Right kidney (tissue), 9 donors: ENCODE data around the gene HLX.

Source experiments
- DNase-seq: peaks from one replicate; pipeline ENCODE4 v3.0.0-alpha.2; 2016
- long read RNA-seq, 8 donors: transcript quantifications; one replicate each; lab custom pipeline, GENCODE V29; 2026

The HLX gene, protein sequence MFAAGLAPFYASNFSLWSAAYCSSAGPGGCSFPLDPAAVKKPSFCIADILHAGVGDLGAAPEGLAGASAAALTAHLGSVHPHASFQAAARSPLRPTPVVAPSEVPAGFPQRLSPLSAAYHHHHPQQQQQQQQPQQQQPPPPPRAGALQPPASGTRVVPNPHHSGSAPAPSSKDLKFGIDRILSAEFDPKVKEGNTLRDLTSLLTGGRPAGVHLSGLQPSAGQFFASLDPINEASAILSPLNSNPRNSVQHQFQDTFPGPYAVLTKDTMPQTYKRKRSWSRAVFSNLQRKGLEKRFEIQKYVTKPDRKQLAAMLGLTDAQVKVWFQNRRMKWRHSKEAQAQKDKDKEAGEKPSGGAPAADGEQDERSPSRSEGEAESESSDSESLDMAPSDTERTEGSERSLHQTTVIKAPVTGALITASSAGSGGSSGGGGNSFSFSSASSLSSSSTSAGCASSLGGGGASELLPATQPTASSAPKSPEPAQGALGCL
- long read RNA-seq, donor 1, full-length matches to known transcripts: 15 of 15 reads
- long read RNA-seq, donor 1, partial matches to known transcripts: 0 of 15 reads
- long read RNA-seq, donor 1, other reads (novel, unspliced or antisense): 0 of 15 reads
- long read RNA-seq, donor 2, full-length matches to known transcripts: 7 of 7 reads
- long read RNA-seq, donor 2, partial matches to known transcripts: 0 of 7 reads
- long read RNA-seq, donor 2, other reads (novel, unspliced or antisense): 0 of 7 reads
- long read RNA-seq, donor 3, full-length matches to known transcripts: 7 of 7 reads
- long read RNA-seq, donor 3, partial matches to known transcripts: 0 of 7 reads
- long read RNA-seq, donor 3, other reads (novel, unspliced or antisense): 0 of 7 reads
- long read RNA-seq, donor 4, full-length matches to known transcripts: 12 of 12 reads
- long read RNA-seq, donor 4, partial matches to known transcripts: 0 of 12 reads
- long read RNA-seq, donor 4, other reads (novel, unspliced or antisense): 0 of 12 reads
- long read RNA-seq, donor 5, full-length matches to known transcripts: 1 of 1 reads
- long read RNA-seq, donor 5, partial matches to known transcripts: 0 of 1 reads
- long read RNA-seq, donor 5, other reads (novel, unspliced or antisense): 0 of 1 reads
- long read RNA-seq, donor 6, full-length matches to known transcripts: 7 of 7 reads
- long read RNA-seq, donor 6, partial matches to known transcripts: 0 of 7 reads
- long read RNA-seq, donor 6, other reads (novel, unspliced or antisense): 0 of 7 reads
- long read RNA-seq, donor 7, full-length matches to known transcripts: 21 of 21 reads
- long read RNA-seq, donor 7, partial matches to known transcripts: 0 of 21 reads
- long read RNA-seq, donor 7, other reads (novel, unspliced or antisense): 0 of 21 reads
- long read RNA-seq, donor 8, full-length matches to known transcripts: 5 of 5 reads
- long read RNA-seq, donor 8, partial matches to known transcripts: 0 of 5 reads
- long read RNA-seq, donor 8, other reads (novel, unspliced or antisense): 0 of 5 reads

DNA sequence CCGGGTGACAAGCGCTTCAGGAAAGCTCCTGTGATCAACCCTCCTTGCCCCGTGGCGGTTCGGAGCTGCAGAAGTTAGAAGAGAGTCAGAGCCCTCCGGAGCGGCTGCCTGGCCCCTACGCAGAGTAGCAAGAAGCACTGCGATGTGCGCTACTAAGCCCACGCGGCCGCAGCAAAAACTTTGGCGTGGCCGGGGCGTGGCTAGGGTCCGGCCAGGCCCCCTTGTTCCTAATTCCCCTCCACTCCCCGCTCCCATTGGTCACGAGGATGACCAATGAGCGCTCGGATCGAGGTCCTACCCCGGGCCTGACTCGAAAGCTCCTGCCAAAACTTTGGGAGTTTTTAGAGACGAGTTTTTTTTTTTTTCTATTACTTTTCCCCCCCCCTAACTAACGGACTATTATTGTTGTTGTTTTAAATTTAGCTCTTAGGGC is at the start of gene HLX:
Gene HLX, plus strand, starts transcription at position 368 of the 433 bp plus-strand sequence. CDS start 415 bp downstream, outside the sequence.
- peak; percentile 76 for DNase-seq

GRCh38 chr1:220833436-220833835 is 45.8 kb upstream of the HLX start:
- no peak for DNase-seq

DNA sequence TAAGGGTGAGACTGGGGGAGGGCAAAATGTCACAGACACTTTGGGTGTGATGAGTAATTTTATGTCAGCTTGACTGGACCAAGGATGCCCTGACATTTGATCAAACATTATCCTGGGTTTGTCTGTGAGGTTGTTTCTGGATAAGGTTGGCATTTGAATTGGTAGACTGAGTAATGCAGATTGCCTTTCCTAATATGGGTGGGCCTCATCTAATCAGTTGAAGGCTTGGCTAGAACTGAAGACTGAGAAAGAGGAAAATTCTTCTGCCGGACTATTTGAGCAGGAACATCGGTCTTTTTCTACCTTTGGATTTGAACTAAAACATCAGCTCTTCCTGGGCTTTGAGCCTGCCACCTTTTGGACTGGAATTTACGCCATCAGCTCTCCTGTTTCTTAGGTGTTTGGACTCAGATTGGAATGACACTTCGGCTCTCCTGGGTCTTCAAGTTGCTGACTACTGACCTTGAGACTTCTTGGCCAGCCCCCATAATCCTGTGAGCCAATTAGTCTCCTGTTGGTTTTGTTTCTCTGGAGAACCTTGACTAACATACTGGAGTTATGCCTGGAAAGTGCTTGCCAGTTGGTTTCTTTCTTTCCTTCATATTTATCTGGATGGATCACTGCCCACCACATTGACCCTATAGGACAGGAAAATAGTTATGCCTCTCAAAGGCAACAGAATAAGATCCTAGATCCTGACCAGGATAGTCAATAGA is 44.9 kb upstream of the HLX start:
- DNase-seq: no peak

DNA sequence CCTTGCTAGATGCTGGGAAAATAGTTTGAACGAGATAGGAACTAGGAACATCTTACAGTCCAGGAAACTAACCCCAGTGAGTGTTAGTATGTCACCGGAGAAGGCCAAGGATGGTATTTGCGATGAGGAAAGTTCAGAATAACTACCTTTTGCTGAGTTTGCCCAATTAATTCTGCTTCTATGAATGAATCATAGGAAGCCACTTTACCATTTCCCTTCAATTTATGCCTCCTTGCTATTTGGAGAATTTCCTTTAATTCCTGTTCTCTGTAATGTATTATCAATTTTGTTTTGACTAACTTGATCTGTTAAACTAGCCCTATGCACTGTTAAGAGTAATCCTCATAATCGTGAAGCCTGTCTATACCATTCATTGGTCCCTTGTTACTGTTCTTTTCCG is 40.7 kb upstream of the HLX start:
- no peak for DNase-seq

DNA sequence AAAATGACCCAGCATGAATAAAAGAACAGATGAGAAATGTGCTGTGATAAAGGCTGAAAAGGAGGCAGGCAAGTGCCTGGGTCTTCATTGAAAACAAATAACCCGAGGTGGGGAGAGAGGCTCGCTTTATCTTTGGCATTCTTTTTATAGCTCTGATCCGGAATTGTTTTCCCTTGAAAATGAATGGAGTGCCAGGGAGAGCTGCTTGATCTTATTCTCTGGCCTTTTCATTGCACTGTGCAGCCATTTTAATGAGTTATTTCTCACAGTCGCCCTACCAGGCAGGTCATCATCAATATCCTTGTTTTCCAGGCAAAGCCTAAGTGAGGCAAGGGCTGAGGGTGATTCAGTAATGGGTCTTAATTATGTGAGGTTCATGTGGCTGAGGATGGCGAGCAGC is 39.8 kb upstream of the HLX start:
- DNase-seq: no peak

DNA sequence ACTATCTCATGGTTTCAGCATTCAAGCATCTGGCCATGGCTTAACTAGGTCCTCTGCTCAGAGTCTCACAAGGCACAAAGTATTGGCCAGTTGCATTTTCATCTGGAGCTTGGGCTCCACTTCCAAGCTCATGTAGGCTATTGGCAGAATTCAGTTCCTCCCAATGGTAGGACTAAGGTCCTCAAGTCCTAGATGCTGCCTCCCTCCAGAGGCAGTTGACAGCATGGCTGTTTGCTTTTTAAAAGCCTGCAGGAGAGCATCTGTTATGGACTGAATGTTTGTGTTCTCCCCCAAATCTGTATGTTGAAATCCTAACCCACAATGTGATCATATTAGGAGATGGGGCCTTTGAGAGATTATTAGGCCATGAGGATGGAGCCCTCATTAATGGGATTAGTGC is 38.0 kb upstream of the HLX start:
- no peak for DNase-seq

- DNase-seq: peak; percentile 16
Observed at GRCh38 chr1:220843481-220844011, 35.7 kb upstream of the HLX start.

DNA sequence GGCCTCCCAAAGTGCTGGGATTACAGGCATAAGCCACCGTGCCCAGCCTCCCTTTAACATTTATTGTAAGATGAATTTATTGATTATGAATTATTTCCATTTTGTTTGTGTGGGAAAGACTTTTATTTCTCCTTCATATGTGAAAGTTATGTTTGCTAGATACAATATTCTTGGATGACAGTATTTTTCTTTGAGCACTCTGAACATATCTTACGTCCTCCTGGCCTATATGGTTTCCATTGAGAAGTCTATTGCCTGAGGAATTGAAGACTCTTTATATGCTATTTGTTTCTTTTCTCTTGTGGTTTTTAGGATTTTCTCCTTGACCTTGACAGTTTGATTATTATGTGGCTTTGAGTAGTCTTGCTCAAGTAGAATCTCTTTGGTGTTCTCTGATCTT is 26.8 kb upstream of the HLX start:
- no peak for DNase-seq

- no peak for DNase-seq
Observed at GRCh38 chr1:220872296-220872695, 6.9 kb upstream of the HLX start.

GRCh38 chr1:220873087-220873486 is 6.2 kb upstream of the HLX start:
- no peak for DNase-seq

- DNase-seq: peak; percentile 47
Observed at GRCh38 chr1:220873868-220874655, 5.2 kb upstream of the HLX start.

DNA sequence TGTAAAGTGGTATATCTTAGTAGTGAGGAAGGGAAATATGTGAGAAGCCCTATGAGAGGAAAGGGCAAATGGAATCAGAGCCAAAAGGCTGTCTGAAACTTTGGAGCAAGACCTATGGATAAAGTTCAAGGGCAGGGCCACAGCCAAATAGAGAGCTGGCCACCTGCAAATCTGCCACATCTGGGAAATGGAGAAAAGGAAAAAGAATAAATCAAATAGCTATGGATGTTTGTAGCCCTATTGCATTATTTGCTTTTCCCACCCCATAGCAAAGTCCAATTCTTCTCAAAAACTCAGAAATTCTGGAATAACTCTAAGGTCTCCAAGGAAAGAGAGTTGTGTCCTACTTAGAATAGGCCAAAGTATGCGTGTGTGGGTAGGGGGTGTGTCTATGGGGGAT is 4.0 kb upstream of the HLX start:
- no peak for DNase-seq

DNA sequence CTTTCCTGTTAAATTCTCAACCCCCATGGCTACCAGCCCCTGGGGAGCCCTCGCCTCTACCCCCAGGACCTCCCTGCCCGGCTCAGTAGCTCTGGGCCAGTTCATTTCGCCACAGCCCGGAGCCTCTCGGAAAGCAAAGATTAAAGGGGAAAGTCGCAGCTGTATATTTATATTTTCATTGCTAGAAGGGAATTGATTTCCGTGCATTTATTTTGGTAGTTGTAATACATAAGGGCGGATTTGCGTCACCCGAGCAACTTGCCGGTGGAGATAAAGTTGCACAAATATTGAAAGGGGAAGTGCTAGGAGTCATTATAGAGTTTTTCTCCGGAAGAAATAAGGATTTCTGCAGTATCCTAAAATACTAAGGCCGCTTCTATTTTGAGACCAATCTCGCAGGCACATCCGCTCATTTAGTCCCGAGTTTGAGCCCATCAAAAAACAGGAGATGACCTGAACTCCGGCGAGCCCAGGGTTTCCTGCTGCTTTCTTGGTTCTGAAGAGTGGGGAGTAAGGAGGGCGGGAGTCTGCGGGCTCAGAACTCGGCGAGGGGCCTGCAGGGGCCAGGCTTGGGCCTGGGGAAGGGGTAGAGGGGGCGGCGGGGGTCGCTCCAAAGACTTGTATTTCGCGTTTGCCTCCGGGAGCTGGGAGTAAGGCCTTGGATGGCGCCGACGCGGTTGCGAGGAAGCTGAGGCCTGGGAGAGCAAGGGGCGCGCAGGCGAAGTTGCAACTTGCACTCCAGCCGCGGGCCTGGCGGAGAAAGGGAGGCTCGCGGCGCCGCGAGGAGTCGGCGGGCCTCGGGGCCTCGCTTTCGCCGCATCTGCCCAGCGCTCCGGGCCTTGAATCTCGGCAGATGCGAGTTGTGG is 2.5 kb upstream of the HLX start:
- DNase-seq: peak; percentile 46

DNA sequence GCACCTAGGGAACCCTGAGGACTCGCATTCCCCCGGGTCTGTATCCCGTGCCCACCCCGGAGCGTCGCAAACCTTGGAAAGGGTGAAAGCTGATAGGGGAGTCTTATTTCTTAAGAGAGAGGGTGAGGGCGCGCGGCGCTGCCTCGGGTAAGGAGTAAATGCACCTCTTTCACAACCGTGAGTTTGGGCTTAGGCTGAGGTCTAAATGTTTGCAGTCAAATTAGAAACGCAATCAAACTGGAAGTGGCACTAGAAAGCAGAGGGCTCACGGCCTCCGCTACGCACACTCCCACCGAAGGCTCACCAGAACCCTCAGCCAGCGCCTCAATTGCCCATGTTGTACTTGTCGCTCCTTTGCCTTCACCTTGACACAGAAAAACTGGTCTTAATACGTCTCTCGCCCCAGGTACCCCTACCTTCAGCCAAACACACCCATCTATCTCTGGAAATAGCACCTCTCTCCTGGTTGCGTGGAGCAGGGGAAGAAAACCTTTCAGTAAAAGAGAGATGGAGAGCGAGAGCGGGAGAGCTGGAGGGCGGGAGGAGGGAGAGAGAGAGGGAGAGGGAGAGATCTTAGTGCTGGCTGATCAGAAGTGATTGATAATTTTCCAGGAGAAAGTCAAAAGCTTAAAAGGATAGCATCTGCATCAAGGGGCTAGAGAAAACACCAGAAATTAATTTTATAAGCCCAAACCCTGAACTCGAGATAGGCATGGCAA is 1.7 kb upstream of the HLX start:
- peak; percentile 77 for DNase-seq

DNA sequence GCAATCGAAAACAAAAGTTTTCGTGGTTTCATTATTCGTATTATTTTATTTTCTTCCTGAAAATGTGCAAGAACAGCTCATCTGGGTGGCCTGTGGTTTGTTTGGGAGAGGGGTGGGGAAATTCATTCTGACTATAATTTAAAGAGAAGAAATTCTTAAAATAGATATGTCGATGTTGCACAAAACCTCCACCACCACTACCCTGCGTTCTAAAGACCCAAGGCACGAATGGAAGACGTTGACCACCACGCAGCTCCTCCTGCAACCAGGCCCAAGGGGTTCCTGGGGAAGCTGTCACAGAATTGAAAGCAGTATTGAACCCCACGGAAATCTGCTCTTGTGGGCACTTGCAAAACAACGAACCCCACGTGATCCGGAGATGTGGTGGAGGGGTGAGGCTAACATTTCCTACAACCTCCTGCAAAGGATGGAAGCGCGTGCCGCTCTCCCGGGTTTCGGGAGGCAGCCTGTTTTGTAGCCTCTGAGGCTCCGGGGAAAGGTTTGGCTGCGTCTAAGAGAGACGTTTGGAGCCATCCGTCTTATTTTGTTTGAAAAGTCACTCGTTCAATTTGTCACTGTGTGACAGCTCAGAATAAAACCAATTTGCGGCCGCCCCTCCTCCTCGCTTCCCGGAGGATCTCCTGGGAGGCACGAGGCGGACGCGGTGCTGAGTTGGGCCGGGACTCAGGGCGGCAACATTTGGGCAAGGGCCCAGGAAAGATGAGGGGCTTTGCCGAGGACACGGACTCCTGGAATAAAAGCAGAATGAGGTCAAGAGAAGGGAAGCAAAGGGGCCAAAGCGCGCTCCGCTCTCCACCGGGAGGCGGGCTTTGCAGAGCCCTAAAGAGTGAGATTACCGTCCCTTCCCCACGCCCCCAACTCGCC is 810 bp upstream of the HLX start:
- peak; percentile 73 for DNase-seq

- DNase-seq: peak; percentile 86
Observed at GRCh38 chr1:220879509-220880361, 492 bp downstream of the HLX start.

GRCh38 chr1:220880362-220880670 is 1.1 kb downstream of the HLX start:
- no peak for DNase-seq
